Measurements from ENCODE around the gene SYTL1.

SYTL1 gene

GRCh38 chr1:27402349-27402754, 60.5 kb downstream of the SYTL1 start:
- Mint-ChIP-seq H3K27me3 (no peaks in the 10 kb centered on the region), H3K27ac (peak overlapping the region; percentile 76), H3K4me3 (no peak overlapping the region), H3K36me3 (ENCODE audit: low read depth) (peaks cover 2% of the 10 kb centered on the region), H3K9me3 (no peaks in the 10 kb centered on the region), H3K4me1 (peaks cover 24% of the 10 kb centered on the region)
- ATAC-seq (no peak), DNase-seq (peak; percentile 25)

- peak overlapping the region; percentile 76 for H3K27ac Mint-ChIP-seq
- DNase-seq = peak; percentile 56
- peak overlapping the region; percentile 11 for H3K4me3 Mint-ChIP-seq
Observed at GRCh38 chr1:27403065-27403726, 61.4 kb downstream of the SYTL1 start.

More at GRCh38 chr1:27403065-27403726, 61.4 kb downstream of the SYTL1 start:
- Mint-ChIP-seq H3K9me3 (no peaks in the 10 kb centered on the region), H3K4me1 (peaks cover 24% of the 10 kb centered on the region), H3K27me3 (no peaks in the 10 kb centered on the region), H3K36me3 (ENCODE audit: low read depth) (peaks cover 5% of the 10 kb centered on the region)
- ATAC-seq = peak; percentile 64

All from activated naive CD8-positive, alpha-beta T cell treated with anti-CD3 and anti-CD28 coated beads, Interleukin-2, amount 50 U/mL, for 24 hours (primary cell).